Measurements from ENCODE around the gene CCDC88B. TPM values are rescaled to one million over a fixed set of nuclear protein-coding genes. Genes with fewer than 3 reads are reported as not detected.

CCDC88B gene
- total and polyA plus RNA-seq, 9 of the 15 experiments (the other 6 are each of a cell fraction or from before 2014, with no cell fraction given): 0.13 to 18.1 (median 7.9) TPM

- TF ChIP-seq, protein P1, sequence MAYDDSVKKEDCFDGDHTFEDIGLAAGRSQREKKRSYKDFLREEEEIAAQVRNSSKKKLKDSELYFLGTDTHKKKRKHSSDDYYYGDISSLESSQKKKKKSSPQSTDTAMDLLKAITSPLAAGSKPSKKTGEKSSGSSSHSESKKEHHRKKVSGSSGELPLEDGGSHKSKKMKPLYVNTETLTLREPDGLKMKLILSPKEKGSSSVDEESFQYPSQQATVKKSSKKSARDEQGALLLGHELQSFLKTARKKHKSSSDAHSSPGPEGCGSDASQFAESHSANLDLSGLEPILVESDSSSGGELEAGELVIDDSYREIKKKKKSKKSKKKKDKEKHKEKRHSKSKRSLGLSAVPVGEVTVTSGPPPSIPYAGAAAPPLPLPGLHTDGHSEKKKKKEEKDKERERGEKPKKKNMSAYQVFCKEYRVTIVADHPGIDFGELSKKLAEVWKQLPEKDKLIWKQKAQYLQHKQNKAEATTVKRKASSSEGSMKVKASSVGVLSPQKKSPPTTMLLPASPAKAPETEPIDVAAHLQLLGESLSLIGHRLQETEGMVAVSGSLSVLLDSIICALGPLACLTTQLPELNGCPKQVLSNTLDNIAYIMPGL (CRISPR knock-in tag; IDR thresholded peaks at IDR 0.05): 0 out of 2 replicates have a peak, but pooled peaks have one; percentile 25
- TF ChIP-seq, protein P2, sequence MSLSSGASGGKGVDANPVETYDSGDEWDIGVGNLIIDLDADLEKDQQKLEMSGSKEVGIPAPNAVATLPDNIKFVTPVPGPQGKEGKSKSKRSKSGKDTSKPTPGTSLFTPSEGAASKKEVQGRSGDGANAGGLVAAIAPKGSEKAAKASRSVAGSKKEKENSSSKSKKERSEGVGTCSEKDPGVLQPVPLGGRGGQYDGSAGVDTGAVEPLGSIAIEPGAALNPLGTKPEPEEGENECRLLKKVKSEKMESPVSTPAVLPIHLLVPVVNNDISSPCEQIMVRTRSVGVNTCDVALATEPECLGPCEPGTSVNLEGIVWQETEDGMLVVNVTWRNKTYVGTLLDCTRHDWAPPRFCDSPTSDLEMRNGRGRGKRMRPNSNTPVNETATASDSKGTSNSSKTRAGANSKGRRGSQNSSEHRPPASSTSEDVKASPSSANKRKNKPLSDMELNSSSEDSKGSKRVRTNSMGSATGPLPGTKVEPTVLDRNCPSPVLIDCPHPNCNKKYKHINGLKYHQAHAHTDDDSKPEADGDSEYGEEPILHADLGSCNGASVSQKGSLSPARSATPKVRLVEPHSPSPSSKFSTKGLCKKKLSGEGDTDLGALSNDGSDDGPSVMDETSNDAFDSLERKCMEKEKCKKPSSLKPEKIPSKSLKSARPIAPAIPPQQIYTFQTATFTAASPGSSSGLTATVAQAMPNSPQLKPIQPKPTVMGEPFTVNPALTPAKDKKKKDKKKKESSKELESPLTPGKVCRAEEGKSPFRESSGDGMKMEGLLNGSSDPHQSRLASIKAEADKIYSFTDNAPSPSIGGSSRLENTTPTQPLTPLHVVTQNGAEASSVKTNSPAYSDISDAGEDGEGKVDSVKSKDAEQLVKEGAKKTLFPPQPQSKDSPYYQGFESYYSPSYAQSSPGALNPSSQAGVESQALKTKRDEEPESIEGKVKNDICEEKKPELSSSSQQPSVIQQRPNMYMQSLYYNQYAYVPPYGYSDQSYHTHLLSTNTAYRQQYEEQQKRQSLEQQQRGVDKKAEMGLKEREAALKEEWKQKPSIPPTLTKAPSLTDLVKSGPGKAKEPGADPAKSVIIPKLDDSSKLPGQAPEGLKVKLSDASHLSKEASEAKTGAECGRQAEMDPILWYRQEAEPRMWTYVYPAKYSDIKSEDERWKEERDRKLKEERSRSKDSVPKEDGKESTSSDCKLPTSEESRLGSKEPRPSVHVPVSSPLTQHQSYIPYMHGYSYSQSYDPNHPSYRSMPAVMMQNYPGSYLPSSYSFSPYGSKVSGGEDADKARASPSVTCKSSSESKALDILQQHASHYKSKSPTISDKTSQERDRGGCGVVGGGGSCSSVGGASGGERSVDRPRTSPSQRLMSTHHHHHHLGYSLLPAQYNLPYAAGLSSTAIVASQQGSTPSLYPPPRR (CRISPR knock-in tag; IDR thresholded peaks at IDR 0.05; ENCODE audit: borderline replicate concordance): no peak
- no peak for TF ChIP-seq HNRNPUL1 (IDR thresholded peaks at IDR 0.05; ENCODE audit: low read length)
- no peak for TF ChIP-seq CBX3 (IDR thresholded peaks at IDR 0.05; ENCODE audit: borderline replicate concordance in 1 of 2, low read length in 2 of 2)
- TF ChIP-seq UBTF (IDR thresholded peaks at IDR 0.05; ENCODE audit: borderline replicate concordance in 1 of 2, low read depth in 2 of 2, low read length in 2 of 2): peak; percentile 92 to 99
- peak; percentile 45; the same call in 1 of the 2 replicates for TF ChIP-seq PRMT5 (CRISPR knock-in tag; IDR thresholded peaks at IDR 0.05)
- 0 out of 2 replicates have a peak, but pooled peaks have one; percentile 64 for TF ChIP-seq CBX1 (IDR thresholded peaks at IDR 0.05; ENCODE audit: low read depth)
- TF ChIP-seq NFIC (IDR thresholded peaks at IDR 0.05): peak; percentile 73
- TF ChIP-seq BRD4 (IDR thresholded peaks at IDR 0.05): no peak
- TF ChIP-seq, protein P3, sequence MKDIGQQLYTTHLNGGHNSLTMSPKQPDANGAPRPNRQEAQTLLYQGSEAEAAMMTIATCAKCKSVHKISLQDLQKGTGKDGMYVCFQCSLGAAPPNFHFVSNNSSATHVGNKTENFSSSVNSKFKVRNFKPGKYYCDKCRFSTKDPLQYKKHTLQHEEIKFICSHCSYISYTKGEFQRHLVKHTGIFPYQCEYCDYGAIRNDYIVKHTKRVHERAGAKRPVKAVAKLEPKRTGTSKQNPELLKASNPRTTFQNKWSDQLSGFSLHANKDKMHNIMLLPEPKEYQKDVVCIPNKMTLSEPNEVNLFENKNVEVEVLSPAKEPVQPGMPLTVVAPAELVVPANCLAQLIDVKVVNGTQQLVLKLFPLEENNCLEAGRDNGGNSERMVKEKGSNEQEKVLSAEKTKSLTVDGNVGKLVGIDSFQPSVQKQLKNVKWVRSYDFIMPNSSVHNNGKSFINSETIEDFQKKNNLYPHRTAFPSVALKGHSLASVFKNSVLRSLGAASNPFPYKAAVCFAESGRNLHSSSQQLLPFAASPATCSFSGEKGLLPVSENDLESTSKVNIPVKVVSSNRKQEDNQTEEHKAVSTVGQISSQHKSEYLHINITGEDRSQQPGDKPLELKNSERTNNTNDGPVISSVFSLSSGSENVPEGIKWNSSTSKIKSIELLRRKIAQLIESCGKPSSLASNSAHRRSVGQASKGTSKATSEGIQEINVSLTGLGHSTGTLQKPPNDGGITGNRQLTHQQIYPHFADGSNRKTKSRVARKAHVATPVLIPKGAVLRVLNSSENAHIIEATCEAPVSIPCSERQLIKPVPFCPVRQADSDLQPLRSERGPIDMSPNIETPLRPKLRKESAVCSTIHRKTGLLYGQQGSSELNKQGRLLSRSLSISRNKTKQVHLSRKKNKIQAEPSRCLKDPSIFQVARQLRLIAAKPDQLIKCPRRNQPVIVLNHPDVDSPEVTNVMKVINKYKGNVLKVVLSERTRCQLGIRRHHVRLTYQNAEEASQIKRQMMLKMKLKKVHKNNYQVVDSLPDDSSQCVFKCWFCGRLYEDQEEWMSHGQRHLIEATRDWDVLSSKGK (CRISPR knock-in tag; IDR thresholded peaks at IDR 0.05): no peak
- no peak for TF ChIP-seq HSF4 (CRISPR knock-in tag; IDR thresholded peaks at IDR 0.05; ENCODE audit: borderline replicate concordance)
- TF ChIP-seq GTF2B (IDR thresholded peaks at IDR 0.05; ENCODE audit: extremely low read depth, insufficient read length): no peak
Observed at GRCh38 chr11:64341851-64342791, 2.1 kb downstream of the CCDC88B start (continued).
